ENCODE measurements around the gene SOAT1. TPM values are rescaled to one million over a fixed set of nuclear protein-coding genes. Genes with fewer than 3 reads are reported as not detected.

SOAT1 gene
- total RNA-seq, 1 experiment from 2014 or later, result 33.9 TPM

DNA sequence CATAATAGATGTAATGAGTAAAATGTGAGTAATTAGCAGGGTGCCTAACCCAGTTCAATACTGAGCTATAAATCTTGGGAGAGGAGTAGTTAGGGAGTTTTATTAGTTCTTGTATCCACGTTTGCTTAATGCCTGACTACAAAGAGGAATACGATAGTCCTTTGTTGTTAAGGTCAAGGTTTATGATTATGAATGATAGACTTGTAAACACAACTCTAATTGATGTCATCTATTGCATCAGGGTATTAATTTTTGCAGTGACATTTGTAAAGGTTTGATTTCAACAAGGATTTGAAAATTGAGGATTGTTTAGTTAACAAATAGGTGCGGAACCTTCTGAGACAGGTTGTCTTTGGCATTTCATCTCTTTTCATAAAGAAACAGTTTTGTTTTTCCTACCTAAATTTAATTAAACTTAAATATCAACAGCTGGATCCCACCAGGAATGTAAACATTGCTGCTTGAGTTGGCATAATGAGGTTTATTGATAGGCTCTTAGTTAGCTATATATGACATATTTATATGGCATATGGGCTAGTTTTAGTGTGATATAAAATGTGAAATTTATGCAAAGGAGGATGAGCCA is 9.7 kb downstream of the SOAT1 start:
- no peak overlapping the region for H3K9ac ChIP-seq (ENCODE audit: low read length)
- TF ChIP-seq POLR2A (IDR thresholded peaks at IDR 0.05; ENCODE audit: borderline replicate concordance, extremely low read depth, insufficient read depth, insufficient read length) (no peak), ZNF274 (IDR thresholded peaks at IDR 0.05; ENCODE audit: low read depth, low read length) (no peak), SP1 (IDR thresholded peaks at IDR 0.05; ENCODE audit: low read depth) (no peak), MAX (IDR thresholded peaks at IDR 0.05) (no peak), EZH2 (IDR thresholded peaks at IDR 0.05) (no peak), ELF1 (IDR thresholded peaks at IDR 0.05; ENCODE audit: borderline replicate concordance, low read depth) (no peak), POLR2AphosphoS5 (IDR thresholded peaks at IDR 0.05; ENCODE audit: low read depth, low read length) (no peak), SRF (IDR thresholded peaks at IDR 0.05; ENCODE audit: low read depth) (no peak)
- TF ChIP-seq, protein P1, sequence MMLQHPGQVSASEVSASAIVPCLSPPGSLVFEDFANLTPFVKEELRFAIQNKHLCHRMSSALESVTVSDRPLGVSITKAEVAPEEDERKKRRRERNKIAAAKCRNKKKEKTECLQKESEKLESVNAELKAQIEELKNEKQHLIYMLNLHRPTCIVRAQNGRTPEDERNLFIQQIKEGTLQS (IDR thresholded peaks at IDR 0.05), result no peak
- TF ChIP-seq, protein P2, sequence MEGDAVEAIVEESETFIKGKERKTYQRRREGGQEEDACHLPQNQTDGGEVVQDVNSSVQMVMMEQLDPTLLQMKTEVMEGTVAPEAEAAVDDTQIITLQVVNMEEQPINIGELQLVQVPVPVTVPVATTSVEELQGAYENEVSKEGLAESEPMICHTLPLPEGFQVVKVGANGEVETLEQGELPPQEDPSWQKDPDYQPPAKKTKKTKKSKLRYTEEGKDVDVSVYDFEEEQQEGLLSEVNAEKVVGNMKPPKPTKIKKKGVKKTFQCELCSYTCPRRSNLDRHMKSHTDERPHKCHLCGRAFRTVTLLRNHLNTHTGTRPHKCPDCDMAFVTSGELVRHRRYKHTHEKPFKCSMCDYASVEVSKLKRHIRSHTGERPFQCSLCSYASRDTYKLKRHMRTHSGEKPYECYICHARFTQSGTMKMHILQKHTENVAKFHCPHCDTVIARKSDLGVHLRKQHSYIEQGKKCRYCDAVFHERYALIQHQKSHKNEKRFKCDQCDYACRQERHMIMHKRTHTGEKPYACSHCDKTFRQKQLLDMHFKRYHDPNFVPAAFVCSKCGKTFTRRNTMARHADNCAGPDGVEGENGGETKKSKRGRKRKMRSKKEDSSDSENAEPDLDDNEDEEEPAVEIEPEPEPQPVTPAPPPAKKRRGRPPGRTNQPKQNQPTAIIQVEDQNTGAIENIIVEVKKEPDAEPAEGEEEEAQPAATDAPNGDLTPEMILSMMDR (IDR thresholded peaks at IDR 0.05 in 2 of 3, conservative IDR thresholded peaks at IDR 0.05 in 1 of 3; ENCODE audit: borderline replicate concordance in 1 of 3, insufficient read depth in 1 of 3, low read depth in 2 of 3, low read length in 2 of 3), result no peak
- no peaks in the 10 kb centered on the region for H3K9me3 ChIP-seq (ENCODE audit: control insufficient read depth in 1 of 2, insufficient read depth in 1 of 2, low read depth in 1 of 2, low read length in 2 of 2)
- ChIA-PET CTCF (no interaction called here), POLR2A (interaction anchor here (1.2 kb wide), 1 partner anchor 10 kb away, joined by 3 read pairs; the partner anchor contains the start of gene SOAT1), RAD21 (ENCODE audit: low non-redundant PET in 1 of 2, low total read pairs in 2 of 2, uncharacterized antibody in 2 of 2, unreplicated experiment in 2 of 2) (no interaction called here)
- H3K79me2 ChIP-seq (ENCODE audit: insufficient read depth, low read length), result peaks cover 26% of the 10 kb centered on the region
- no peak overlapping the region for H2AFZ ChIP-seq (ENCODE audit: low read depth, low read length, poor library complexity, severe bottlenecking)
- H3K4me3 ChIP-seq (replicated peaks in 1 of 2; ENCODE audit: low read depth in 1 of 2, low read length in 2 of 2), result no peak overlapping the region
- no peak for DNase-seq (ENCODE audit: low read depth, low spot score)
- BruUV-seq (replicated peaks), result no TSS peak
- H3K36me3 ChIP-seq (ENCODE audit: control insufficient read depth in 1 of 2, insufficient read depth in 2 of 2, low read length in 2 of 2), result peaks cover 0 to 6% of the 10 kb centered on the region in 2 experiments; a peak in 1 of 4 replicates
- H3K4me2 ChIP-seq (ENCODE audit: low read length), result no peak overlapping the region
- intact Hi-C loops (cut with micrococcal nuclease), result no loop called here
- no peak overlapping the region for H3K27ac ChIP-seq (ENCODE audit: low read depth, low read length)
- H4K20me1 ChIP-seq (ENCODE audit: insufficient read depth), result 0 out of 2 replicates have a peak, but pooled peaks cover 3% of the 10 kb centered on the region
- H3K4me1 ChIP-seq (ENCODE audit: control insufficient read depth in 1 of 2, insufficient read depth in 2 of 2, low read length in 2 of 2), result no peaks in the 10 kb centered on the region
- ATAC-seq, result no peak
- H3K27me3 ChIP-seq (ENCODE audit: insufficient read depth, low read length), result no peaks in the 10 kb centered on the region
- no peaks in the 10 kb centered on the region for H3K9me2 ChIP-seq (ENCODE audit: insufficient read depth)

Data from HCT116 (cell line).